ENCODE results near the gene GFRAL.

- no peak for TF ChIP-seq CTCF (IDR thresholded peaks at IDR 0.05)
- TF ChIP-seq EZH2 (IDR thresholded peaks at IDR 0.05) = no peak
These were observed 22.5 kb upstream of the GFRAL start for GRCh38 chr6:55304747-55305146.
